Stimulated activated CD4-positive, alpha-beta T cell treated with anti-CD3 and anti-CD28 coated beads, Interleukin-2, amount 100 ng/mL, for 4 hours (primary cell): ENCODE measurements around the gene LCK.

ENCODE experiments used
- DNase-seq: peaks from one replicate; pipeline ENCODE4 v3.0.0-alpha.2; 2020; ENCODE audit warnings: low read depth

Gene LCK

GRCh38 chr1:32327204-32327603, 76.1 kb downstream of the LCK start:
- no peak for DNase-seq

DNA sequence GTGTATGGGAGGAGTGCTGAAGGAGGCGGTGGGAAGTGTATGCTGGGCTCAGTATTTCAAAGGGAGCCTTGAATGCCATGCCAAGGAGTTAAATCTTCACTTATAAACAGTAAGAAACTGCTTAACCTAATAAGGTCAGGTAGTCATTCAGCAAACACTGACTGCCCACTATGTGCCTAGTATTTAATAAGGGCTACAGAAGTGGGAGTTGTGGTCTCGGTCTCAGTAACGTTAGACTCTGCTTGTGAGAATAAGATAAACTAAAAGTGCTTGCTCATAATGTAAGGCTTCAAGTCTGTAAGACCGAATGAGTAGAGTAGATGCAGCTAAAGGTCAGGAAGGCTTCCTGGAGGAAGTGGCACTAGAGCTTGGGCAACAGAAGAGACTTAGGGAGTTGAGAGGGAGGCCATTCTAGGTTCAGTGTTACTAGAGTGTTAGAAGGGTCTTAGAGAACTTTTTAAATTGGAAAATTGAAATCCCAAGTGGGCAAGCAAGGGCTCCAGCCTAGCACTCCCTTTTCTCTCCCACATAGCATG, 78.9 kb downstream of the LCK start:
- no peak for DNase-seq

DNA sequence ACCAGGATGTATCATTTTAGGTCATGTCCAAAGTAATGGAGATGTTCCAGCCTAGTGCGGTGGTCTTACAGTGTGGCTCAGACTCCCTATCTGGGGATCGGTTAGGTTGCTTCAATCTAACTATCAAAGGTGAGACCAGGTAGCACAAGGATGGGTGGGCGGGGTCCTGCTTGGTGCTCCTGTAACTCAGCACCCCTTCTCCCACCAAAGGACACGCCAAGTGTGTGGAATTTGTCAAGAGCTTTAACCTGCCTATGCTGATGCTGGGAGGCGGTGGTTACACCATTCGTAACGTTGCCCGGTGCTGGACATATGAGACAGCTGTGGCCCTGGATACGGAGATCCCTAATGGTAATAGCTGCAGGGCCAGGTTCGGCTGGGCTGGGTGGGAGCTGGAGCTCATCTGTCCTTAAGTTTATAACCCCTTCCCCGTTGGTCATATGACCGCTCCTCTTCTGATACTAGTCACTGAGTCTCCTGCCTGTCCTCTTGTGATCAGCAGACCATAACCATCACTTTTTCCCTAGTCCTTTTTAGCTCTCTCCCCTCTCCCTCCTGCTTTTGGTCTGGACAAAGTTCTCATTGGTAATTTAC, 79.6 kb downstream of the LCK start:
- DNase-seq, result no peak

DNA sequence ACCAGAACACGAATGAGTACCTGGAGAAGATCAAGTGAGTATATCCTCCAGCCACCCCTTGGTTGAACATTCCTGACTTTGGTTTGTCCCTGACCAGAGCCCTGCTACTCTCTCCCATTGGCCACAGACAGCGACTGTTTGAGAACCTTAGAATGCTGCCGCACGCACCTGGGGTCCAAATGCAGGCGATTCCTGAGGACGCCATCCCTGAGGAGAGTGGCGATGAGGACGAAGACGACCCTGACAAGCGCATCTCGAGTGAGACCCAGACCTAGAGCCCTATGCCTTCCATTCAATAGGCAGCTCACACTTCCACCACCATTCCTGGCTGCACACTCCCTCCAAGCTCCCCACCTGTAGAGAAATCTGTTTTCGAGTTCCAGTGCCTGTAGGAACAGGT, 80.5 kb downstream of the LCK start:
- DNase-seq, result no peak

GRCh38 chr1:32332290-32333079, 81.4 kb downstream of the LCK start:
- no peak for DNase-seq

GRCh38 chr1:32333251-32333963, 82.3 kb downstream of the LCK start:
- no peak for DNase-seq

DNA sequence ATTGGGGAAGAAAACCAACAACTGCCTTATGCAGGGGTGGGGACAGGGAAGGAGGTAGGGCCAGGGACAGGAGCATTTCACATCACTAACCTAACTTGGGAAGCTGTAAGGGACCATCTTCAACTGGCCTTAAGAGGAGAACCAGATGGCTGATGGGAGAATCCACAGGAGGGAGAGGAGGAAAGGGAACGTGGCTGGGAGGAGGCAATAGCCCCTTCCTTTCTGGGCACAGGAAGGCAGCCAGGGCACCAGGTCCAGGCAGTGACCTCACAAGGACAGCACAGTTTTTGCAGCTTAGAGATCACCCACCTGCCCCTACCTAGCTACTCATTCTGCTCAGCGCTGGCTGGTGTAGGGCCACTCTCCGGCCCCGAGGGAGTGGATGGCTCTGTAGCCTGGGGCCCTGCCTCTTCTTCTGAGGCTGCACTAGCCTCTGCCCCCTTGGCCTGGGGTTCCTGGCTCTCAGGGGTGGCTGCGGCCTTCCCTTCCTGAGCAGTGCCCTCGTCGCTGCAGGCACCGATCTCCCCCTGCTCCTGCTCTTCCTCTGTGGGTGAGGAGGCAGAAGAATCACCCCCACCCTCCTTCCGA, 83.3 kb downstream of the LCK start:
- DNase-seq, result no peak

DNA sequence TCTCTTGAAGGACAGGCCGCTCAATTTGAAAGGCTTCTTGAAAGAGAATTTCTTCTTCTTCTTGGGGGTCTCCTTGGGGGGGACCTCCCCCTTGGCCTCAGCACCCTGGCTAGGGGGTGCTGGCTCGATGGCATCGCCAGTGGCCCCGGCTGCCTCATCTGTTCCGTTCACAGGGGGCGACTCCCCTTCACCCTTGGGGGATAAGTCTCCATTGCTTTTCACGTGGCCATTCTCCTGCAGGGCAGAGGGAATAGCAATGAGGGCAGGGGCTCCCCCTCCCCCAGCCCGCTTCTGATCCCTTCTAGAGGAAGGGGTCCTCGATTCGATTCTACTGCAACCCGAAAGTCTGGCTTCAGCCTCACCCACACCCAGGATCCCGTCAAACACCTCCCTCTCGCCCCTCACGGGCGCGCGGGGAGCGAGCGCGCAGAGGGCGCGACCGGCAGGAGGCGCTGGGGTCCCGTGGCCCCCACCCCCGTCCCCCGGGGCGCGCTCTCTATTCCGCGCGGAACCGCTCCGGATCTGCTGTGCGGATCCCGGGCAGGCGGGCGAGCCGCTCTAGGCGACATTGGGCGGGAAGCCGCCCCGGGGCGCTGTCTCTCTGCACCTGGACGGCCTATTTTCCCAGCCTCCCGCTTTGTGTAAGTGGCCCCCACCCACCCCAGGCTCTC, 83.9 kb downstream of the LCK start:
- DNase-seq, result peak; percentile 65

DNA sequence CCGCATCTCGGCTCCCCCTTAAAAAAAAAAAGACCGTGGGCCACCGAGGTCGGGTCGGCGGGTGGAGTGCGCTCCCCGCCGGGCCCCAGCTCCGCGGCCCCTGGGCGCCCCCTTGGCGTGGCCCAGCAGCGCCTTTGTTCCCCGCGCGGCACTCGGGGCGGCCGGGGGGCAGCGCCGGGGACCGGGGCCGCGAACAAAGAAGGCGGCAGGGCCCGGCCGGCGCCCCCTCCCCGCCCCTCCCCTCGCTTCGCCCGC, 84.4 kb downstream of the LCK start:
- no peak for DNase-seq
